ENCODE data around the gene MYO1F. TPM values are rescaled to one million over a fixed set of nuclear protein-coding genes. Genes with fewer than 3 reads are reported as not detected.
"Not testable (repeated sequence)": the region's sequence is repeated elsewhere in the genome, so short reads cannot be mapped to it uniquely, and the experiment has no call there.

MYO1F gene
- total RNA-seq, 3 donors from 2014 or later = 4.6 to 8.0 (median 6.6) TPM

- peaks cover 24% of the 10 kb centered on the region for H3K36me3 Mint-ChIP-seq (ENCODE audit: insufficient read depth)
- H3K4me3 Mint-ChIP-seq = no peak overlapping the region
- DNase-seq (no peak), ATAC-seq (no peak)
- no peaks in the 10 kb centered on the region for H3K9me3 Mint-ChIP-seq
- H3K27me3 Mint-ChIP-seq (ENCODE audit: low read depth) = no peaks in the 10 kb centered on the region
- peaks cover 14% of the 10 kb centered on the region for H3K4me1 Mint-ChIP-seq (ENCODE audit: low read depth)
Measured at GRCh38 chr19:8530061-8530679, 47.1 kb downstream of the MYO1F start.

DNA sequence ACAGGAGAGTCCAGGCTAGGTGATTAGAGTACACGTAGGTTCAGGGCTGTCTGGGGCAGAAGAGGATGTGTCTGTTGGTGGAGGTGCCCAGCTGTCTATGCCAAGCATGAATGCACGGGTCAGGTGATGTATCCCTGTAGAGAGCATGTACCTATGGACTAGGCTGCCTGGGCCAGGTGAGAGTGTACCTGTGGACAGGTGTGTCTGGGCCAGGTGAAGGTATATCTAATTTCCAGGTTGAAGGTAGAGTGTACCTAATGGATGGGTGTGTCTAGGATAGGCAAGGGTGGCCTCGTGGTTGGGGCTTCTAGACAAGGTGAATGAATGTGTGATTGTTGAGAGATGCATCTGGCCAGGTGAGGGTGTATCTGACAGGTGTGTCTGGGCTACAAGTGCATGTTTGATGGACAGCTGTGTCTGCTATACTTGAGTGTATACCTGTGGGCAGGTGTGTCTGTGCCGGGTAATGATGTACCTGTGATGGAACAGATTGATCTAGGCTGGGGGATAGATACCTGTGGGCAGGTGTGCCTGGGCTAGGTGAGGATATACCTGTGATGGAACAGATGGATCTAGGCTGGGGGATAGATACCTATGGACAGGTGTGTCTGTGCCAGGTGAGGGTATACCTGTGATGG is 47.8 kb downstream of the MYO1F start:
- DNase-seq (no peak), ATAC-seq (no peak)
- peaks cover 26% of the 10 kb centered on the region for H3K36me3 Mint-ChIP-seq (ENCODE audit: insufficient read depth)
- no peaks in the 10 kb centered on the region for H3K27me3 Mint-ChIP-seq (ENCODE audit: low read depth)
- H3K9me3 Mint-ChIP-seq = no peaks in the 10 kb centered on the region
- peaks cover 14% of the 10 kb centered on the region for H3K4me1 Mint-ChIP-seq (ENCODE audit: low read depth)
- no peak overlapping the region for H3K4me3 Mint-ChIP-seq

- no peak for ATAC-seq
- Mint-ChIP-seq H3K4me1 (ENCODE audit: low read depth) (peaks cover 14% of the 10 kb centered on the region), H3K4me3 (no peak overlapping the region)
Measured at GRCh38 chr19:8528500-8528899, 48.7 kb downstream of the MYO1F start.

GRCh38 chr19:8526345-8527091 is 50.7 kb downstream of the MYO1F start:
- no peak overlapping the region for H3K4me3 Mint-ChIP-seq
- no peaks in the 10 kb centered on the region for H3K27me3 Mint-ChIP-seq (ENCODE audit: low read depth)
- H3K4me1 Mint-ChIP-seq (ENCODE audit: low read depth) = peaks cover 14% of the 10 kb centered on the region
- no peak for ATAC-seq
- peaks cover 28% of the 10 kb centered on the region for H3K36me3 Mint-ChIP-seq (ENCODE audit: insufficient read depth)
- no peak for DNase-seq
- H3K9me3 Mint-ChIP-seq = no peaks in the 10 kb centered on the region

More at GRCh38 chr19:8528500-8528899, 48.7 kb downstream of the MYO1F start:
- no peaks in the 10 kb centered on the region for H3K9me3 Mint-ChIP-seq
- peaks cover 26% of the 10 kb centered on the region for H3K36me3 Mint-ChIP-seq (ENCODE audit: insufficient read depth)
- no peak for DNase-seq
- H3K27me3 Mint-ChIP-seq (ENCODE audit: low read depth) = no peaks in the 10 kb centered on the region

- Mint-ChIP-seq H3K36me3 (ENCODE audit: insufficient read depth) (peaks cover 28% of the 10 kb centered on the region), H3K4me3 (no peak overlapping the region), H3K4me1 (ENCODE audit: low read depth) (peaks cover 18% of the 10 kb centered on the region), H3K27me3 (ENCODE audit: low read depth) (no peaks in the 10 kb centered on the region), H3K9me3 (no peaks in the 10 kb centered on the region)
- no peak for DNase-seq
- ATAC-seq = no peak
Measured at GRCh38 chr19:8525401-8525684, 51.9 kb downstream of the MYO1F start.

DNA sequence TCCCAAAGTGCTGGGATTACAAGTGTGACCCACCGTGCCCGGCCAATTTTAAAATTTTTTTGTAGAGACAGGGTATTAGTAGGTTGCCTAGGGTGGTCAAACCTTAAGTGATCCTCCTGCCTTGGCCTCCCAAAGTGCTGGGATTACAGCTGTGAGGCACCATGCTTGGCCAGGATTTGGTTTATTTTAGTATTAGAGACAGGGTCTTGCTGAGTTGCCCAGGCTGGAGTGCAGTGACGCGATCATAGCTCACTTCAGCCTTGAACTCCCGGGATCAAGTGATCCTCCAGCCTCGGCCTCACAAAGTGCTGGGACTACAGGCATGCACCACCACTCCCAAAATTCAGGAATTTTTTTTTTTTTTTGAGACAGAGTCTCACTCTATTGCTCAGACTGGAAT is 57.9 kb downstream of the MYO1F start:
- Mint-ChIP-seq H3K4me1 (ENCODE audit: low read depth) (peaks cover 49% of the 10 kb centered on the region), H3K4me3 (no peak overlapping the region), H3K36me3 (ENCODE audit: insufficient read depth) (peaks cover 2% of the 10 kb centered on the region), H3K9me3 (no peaks in the 10 kb centered on the region), H3K27me3 (ENCODE audit: low read depth) (no peaks in the 10 kb centered on the region)
- DNase-seq = no peak
- ATAC-seq = no peak

GRCh38 chr19:8518536-8518935 is 58.7 kb downstream of the MYO1F start:
- no peak overlapping the region for H3K4me3 Mint-ChIP-seq
- H3K27me3 Mint-ChIP-seq (ENCODE audit: low read depth) = no peaks in the 10 kb centered on the region
- H3K9me3 Mint-ChIP-seq = no peaks in the 10 kb centered on the region
- DNase-seq (no peak), ATAC-seq (no peak)
- peaks cover 2% of the 10 kb centered on the region for H3K36me3 Mint-ChIP-seq (ENCODE audit: insufficient read depth)
- peaks cover 53% of the 10 kb centered on the region for H3K4me1 Mint-ChIP-seq (ENCODE audit: low read depth)

DNA sequence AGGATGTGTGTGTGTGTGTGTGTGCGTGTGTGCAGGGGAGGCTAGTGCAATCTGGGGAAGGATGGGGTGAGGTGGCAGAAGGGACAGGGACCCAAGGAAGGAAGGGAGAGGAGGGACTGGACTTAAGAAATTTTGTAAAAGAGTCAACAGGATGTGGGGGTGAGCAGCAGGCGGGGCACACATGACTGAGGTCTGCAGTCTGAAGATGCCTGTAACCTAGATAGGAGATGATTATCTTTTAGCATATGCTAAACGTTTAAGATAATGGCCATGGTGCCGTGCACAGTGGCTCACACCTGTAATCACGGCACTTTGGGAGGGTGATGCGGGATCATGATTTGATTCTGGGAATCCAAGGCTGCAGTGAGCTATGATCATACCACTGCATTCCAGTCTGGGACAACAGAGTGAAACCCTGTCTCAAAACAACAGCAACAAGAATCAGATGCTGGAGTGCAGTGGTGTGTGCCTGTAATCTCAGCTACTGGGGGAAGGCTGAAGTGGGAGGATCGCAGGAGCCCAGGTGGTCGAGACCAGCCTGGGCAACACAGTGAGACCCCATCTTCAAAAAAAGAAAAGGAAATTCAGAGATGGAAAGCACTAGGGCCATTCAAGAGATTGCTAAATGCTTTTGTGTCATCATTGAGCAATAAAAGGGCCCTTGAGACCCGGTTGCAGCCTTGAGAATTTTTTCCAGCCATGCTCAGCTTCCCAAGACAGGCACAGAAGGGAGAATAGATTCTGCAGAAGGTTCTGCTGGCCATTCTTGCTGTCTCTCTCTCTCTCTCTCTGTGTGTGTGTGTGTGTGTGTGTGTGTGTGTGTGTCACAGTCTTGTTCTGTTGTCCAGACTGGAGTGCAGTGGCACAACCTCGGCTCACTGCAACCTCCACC is 59.4 kb downstream of the MYO1F start:
- peaks cover 57% of the 10 kb centered on the region for H3K4me1 Mint-ChIP-seq (ENCODE audit: low read depth)
- H3K9me3 Mint-ChIP-seq = no peaks in the 10 kb centered on the region
- no peak for ATAC-seq
- peak overlapping the region; percentile 50 for H3K4me3 Mint-ChIP-seq
- H3K36me3 Mint-ChIP-seq (ENCODE audit: insufficient read depth) = peaks cover 2% of the 10 kb centered on the region
- DNase-seq = peak; percentile 18
- no peaks in the 10 kb centered on the region for H3K27me3 Mint-ChIP-seq (ENCODE audit: low read depth)

DNA sequence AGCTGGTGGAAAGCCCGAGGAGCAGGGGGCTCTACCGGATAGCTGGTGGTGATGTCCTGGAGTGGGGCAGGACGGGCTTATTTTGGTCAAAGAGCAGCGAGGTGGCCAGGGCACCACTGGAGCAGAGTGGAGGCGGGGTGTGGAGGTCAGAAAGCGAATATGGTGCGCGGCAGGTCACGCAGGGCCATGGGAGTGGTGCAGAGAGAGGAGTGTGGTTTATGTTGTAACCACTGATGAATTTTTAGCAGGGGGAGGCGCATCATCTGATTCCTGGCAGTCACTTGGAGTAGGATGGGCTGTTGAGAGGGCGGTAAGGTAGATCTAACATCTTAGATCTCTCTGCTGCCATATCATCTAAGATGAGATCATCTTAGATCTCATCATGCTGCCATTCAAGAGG is 61.9 kb downstream of the MYO1F start:
- Mint-ChIP-seq H3K9me3 (no peaks in the 10 kb centered on the region), H3K27me3 (ENCODE audit: low read depth) (no peaks in the 10 kb centered on the region), H3K36me3 (ENCODE audit: insufficient read depth) (no peaks in the 10 kb centered on the region), H3K4me1 (ENCODE audit: low read depth) (peaks cover 61% of the 10 kb centered on the region), H3K4me3 (peak overlapping the region; percentile 94)
- DNase-seq (peak; percentile 40), ATAC-seq (peak; percentile 15 to 38)

DNA sequence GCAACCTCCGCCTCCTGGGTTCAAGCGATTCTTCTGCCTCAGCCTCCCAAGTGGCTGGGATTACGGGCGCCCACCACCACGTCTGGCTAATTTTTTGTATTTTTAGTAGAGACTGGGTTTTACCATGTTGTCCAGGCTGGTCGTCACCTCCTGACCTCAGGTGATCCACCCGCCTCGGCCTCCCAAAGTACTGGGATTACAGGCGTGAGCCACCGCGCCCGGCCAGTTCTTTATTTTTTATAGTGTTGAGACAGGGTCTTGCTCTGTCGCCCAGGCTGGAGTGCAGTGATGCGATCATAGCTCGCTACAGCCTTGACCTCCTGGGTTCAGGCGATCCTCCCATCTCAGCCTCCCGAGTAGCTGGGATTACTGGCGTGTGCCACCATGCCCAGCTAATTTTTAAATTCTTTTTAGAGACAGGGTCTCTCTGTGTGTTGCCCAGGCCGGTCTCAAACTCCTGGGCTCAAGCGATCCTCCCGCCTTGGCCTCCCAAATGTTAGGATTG is 62.7 kb downstream of the MYO1F start:
- H3K9me3 Mint-ChIP-seq; H3K27me3 Mint-ChIP-seq (ENCODE audit: low read depth); ATAC-seq; H3K36me3 Mint-ChIP-seq (ENCODE audit: insufficient read depth); DNase-seq: not testable (repeated sequence)
- Mint-ChIP-seq H3K4me3 (peak overlapping the region; percentile 94), H3K4me1 (ENCODE audit: low read depth) (peaks cover 57% of the 10 kb centered on the region)

DNA sequence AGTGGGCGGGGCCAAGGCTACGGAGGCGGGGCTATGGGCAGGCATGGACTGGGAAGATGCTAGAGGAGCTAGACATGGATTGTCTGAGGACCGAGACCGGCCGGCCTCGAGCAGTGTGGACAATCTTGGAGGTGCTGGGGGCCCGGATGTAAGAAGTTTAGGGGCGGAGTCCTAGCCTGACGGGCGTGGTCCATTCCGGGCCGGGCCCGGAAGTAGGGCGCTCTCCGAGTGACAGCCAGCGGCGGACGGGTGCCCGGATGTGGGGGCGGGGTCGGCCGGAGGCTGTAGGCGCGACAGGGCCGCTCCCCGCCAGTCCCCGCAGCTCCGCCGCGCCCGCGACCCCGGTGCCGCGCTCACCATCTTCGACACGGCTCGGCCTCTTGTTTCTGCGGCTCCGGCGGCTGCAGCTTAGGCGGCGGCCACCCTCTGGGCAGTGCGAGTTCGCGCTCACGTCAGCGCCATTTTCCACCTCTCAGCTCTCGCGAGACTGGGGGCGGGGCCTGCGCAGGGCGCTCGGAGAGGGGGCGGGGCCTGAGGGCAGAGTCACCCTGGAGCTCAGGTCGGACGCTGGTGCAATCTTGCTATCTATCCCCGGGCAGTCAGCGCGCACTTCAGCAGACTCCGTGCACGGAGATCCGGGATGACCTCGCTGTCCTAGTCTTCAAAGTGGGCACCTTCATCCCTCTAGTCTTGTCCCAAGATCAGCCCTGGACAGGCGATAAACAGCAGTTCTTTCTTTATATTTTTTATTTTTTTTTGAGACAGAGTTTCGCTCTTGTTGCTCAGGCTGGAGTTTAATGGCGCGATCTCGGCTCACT is 63.3 kb downstream of the MYO1F start, which contains the start of gene ZNF414:
Gene ZNF414, minus strand, starts transcription at position 481 of the 818 bp plus-strand sequence. Its CDS starts 121 bp downstream, at position 360.
- Mint-ChIP-seq H3K36me3 (ENCODE audit: insufficient read depth) (no peaks in the 10 kb centered on the region), H3K4me1 (ENCODE audit: low read depth) (peaks cover 51% of the 10 kb centered on the region), H3K4me3 (peak within 1 kb of the TSS; percentile 94), H3K9me3 (no peaks in the 10 kb centered on the region), H3K27me3 (ENCODE audit: low read depth) (no peaks in the 10 kb centered on the region)
- peak; percentile 98 for DNase-seq
- ATAC-seq = peak; percentile 87 to 91

DNA sequence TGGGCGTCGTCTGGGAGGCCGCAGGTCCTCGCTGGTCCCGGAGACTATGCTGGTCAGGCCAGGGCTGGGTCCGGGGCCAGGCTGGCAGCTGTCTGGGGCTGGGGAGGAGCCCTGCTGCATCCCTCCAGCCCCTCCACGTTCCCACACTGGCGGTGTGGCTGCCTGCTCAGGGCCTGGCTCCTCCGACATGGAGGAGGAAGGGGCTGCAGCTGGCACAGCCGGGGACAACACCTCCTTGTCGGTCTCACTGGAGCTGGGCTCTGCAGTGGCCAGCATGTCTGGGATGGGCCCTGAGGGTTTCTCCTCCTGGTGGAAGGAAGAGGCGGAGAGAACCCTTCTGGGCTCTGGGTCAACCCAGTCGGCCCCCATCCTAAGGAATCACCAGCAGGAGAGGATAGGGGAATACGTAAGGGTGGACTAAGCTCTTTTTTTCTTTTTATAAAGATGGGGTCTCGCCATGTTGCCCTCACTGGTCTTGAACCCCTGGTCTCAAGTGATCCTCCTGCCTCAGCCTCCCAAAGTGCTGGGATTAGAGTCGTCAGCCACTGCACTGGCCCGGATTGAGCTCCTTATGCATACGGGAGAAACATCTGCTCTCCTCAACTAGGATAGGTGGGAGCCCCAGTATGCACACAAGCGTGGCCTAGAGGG is 64.1 kb downstream of the MYO1F start:
- DNase-seq (no peak), ATAC-seq (no peak)
- H3K27me3 Mint-ChIP-seq (ENCODE audit: low read depth) = no peaks in the 10 kb centered on the region
- no peaks in the 10 kb centered on the region for H3K36me3 Mint-ChIP-seq (ENCODE audit: insufficient read depth)
- peak overlapping the region; percentile 94 for H3K4me3 Mint-ChIP-seq
- no peaks in the 10 kb centered on the region for H3K9me3 Mint-ChIP-seq
- peaks cover 45% of the 10 kb centered on the region for H3K4me1 Mint-ChIP-seq (ENCODE audit: low read depth)

Data from activated T-cell treated with anti-CD3 and anti-CD28 coated beads, Interleukin-2, amount 50 U/mL, for 4 hours (primary cell).